K562 (cell line): ENCODE measurements around the gene POLR1B. TPM values are rescaled to one million over a fixed set of nuclear protein-coding genes. Genes with fewer than 3 reads are reported as not detected.

ENCODE experiments used
- FOSL1 ChIP-seq: fragments of 200-800 bp; sonication (Bioruptor generic); conservative IDR thresholded peaks from 2 replicates; pipeline ENCODE4 v1.6.1; 2016; ENCODE audit warnings: missing genetic modification characterization, missing compliant biosample characterization
- MEIS2 ChIP-seq: fragments of 450-650 bp; IDR thresholded peaks from 2 replicates; pipeline ENCODE4 v1.6.1; 2014; ENCODE audit warnings: mild to moderate bottlenecking; ENCODE audit not compliant: partially characterized antibody
- MTA3 ChIP-seq: fragments of 450-650 bp; formaldehyde crosslinking; IDR thresholded peaks from 2 replicates; pipeline ENCODE4 v1.6.1; 2017; ENCODE audit warnings: mild to moderate bottlenecking, borderline replicate concordance
- SUPT5H ChIP-seq: fragments of 450-650 bp; IDR thresholded peaks from 2 replicates; pipeline ENCODE4 v1.6.1; 2016
- ZFX ChIP-seq: sonication (generic); formaldehyde crosslinking; IDR thresholded peaks from 2 replicates; pipeline ENCODE4 v1.8.0; 2022; ENCODE audit warnings: mild to moderate bottlenecking, missing genetic modification reagents, moderate library complexity
- polyA plus RNA-seq, 8 experiments: library from polyadenylated mRNA; depleted of rRNA in 4 of 8; stranded (reverse) in 5 of 8; unstranded in 3 of 8; fragments of >200 nt; fragmentation: Nextera tagmentation in 2 of 8; fragmentation: Illumina TruSeq in 1 of 8; extraction: Ambion mirVana in 2 of 8; extraction: Trizol in 1 of 8; gene quantifications; 2 replicates each; pipeline versions ENCODE4 v1.2.1 to v1.2.3, GENCODE V29; 2011 to 2014; ENCODE audit warnings: inconsistent platforms in 1 of 8, missing spikeins in 1 of 8
- total RNA-seq, 7 experiments: library from RNA; depleted of rRNA in 6 of 7; stranded (reverse); fragments of >200 nt in 6 of 7; fragmentation: Illumina TruSeq in 2 of 7; extraction: Trizol in 2 of 7; gene quantifications; 2 replicates each; pipeline versions ENCODE4 v1.2.1 to v1.2.3, GENCODE V29; 2011 to 2021; ENCODE audit warnings: low replicate concordance in 1 of 7
- TF ChIP-seq, protein P1 (sequence below): fragments of 200-800 bp; sonication (Bioruptor generic); IDR thresholded peaks from 2 replicates; pipeline ENCODE4 v1.6.1; 2017; ENCODE audit warnings: missing genetic modification characterization, missing compliant biosample characterization
- TF ChIP-seq, protein P2 (sequence below): sonication (generic); formaldehyde crosslinking; IDR thresholded peaks from 2 replicates; pipeline ENCODE4 v1.8.0; 2022; ENCODE audit warnings: missing genetic modification reagents, mild to moderate bottlenecking, moderate library complexity, borderline replicate concordance
- TF ChIP-seq, protein P3 (sequence below): sonication (generic); formaldehyde crosslinking; IDR thresholded peaks from 2 replicates; pipeline ENCODE4 v1.8.0; 2022; ENCODE audit warnings: missing genetic modification reagents, mild to moderate bottlenecking, borderline replicate concordance

POLR1B gene
- total and polyA plus RNA-seq, 9 of the 15 experiments (the other 6 are each of a cell fraction or from before 2014, with no cell fraction given) = 19.8 to 55.1 (median 40.2) TPM

DNA sequence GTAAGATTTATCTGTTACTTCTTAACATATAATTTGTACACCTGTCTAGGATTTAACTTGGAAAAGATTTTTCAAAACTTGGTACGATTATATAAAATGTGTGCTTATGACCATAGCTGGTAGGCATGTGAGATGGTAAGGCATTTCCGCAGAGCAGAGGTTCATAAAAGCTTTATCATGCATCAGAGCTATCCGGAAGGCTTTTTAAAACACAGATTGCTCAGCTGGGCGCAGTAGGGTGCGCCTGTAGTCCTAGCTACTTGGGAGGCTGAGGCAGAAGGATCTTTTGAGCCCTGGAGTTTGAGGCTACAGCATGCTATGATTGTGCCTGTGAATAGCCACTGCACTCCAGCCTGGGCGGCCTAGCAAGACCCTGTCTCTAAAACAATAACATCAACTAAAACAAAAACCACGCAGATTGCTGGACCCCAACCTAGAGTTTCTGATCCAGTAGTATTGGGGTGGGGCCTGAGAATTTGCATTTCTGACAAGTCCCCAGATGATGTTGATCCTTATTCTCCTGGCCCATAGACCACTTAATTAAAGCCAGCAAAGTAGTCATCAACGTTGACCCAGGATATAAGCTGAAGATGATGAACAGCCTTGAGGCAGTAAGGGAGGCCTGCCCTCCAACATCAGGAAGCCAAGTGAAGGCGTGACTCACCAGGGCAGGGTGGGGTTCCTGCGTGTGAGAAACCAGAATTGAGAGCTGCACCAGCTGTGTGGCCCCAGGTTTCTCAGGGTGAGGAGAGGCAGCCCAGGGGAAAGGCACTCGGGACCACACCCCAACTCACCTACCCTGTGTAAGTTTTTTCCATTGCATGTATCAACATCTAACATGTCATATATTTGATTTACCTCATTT lies 81.9 kb downstream of the POLR1B start (continued):
- TF ChIP-seq, protein P1, sequence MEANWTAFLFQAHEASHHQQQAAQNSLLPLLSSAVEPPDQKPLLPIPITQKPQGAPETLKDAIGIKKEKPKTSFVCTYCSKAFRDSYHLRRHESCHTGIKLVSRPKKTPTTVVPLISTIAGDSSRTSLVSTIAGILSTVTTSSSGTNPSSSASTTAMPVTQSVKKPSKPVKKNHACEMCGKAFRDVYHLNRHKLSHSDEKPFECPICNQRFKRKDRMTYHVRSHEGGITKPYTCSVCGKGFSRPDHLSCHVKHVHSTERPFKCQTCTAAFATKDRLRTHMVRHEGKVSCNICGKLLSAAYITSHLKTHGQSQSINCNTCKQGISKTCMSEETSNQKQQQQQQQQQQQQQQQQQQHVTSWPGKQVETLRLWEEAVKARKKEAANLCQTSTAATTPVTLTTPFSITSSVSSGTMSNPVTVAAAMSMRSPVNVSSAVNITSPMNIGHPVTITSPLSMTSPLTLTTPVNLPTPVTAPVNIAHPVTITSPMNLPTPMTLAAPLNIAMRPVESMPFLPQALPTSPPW (CRISPR knock-in tag) = no peak
- TF ChIP-seq MTA3 = no peak
- 0 out of 2 replicates have a peak, but pooled peaks have one; percentile 22 for TF ChIP-seq ZFX
- TF ChIP-seq MEIS2 = peak; percentile 37
- TF ChIP-seq, protein P2, sequence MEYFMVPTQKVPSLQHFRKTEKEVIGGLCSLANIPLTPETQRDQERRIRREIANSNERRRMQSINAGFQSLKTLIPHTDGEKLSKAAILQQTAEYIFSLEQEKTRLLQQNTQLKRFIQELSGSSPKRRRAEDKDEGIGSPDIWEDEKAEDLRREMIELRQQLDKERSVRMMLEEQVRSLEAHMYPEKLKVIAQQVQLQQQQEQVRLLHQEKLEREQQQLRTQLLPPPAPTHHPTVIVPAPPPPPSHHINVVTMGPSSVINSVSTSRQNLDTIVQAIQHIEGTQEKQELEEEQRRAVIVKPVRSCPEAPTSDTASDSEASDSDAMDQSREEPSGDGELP (CRISPR knock-in tag) = peak; percentile 67
- TF ChIP-seq SUPT5H = no peak
- TF ChIP-seq, protein P3, sequence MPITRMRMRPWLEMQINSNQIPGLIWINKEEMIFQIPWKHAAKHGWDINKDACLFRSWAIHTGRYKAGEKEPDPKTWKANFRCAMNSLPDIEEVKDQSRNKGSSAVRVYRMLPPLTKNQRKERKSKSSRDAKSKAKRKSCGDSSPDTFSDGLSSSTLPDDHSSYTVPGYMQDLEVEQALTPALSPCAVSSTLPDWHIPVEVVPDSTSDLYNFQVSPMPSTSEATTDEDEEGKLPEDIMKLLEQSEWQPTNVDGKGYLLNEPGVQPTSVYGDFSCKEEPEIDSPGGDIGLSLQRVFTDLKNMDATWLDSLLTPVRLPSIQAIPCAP (CRISPR knock-in tag) = no peak
- peak; percentile 86 for TF ChIP-seq FOSL1 (tag)
